GM18951 (cell line): ENCODE results near the gene PLXNA3.
A peak's percentile ranks its signal among the peaks of the same experiment; 100 is the strongest.

Experiments
- POLR2A ChIP-seq: IDR thresholded peaks from 4 replicates; pipeline ENCODE4 v1.6.1; 2011; ENCODE audit warnings: mild to moderate bottlenecking; ENCODE audit not compliant: insufficient read length, insufficient read depth; ENCODE audit errors: extremely low read depth
- in situ Hi-C: fragments of 300-500 bp; cut with MboI; formaldehyde crosslinking; loops from one replicate; pipeline ENCODE4 v1.12.0; 2022; ENCODE audit warnings: low sequenced_read_pairs, mixed read lengths, inconsistent platforms; ENCODE audit not compliant: unreplicated experiment

The PLXNA3 gene

DNA sequence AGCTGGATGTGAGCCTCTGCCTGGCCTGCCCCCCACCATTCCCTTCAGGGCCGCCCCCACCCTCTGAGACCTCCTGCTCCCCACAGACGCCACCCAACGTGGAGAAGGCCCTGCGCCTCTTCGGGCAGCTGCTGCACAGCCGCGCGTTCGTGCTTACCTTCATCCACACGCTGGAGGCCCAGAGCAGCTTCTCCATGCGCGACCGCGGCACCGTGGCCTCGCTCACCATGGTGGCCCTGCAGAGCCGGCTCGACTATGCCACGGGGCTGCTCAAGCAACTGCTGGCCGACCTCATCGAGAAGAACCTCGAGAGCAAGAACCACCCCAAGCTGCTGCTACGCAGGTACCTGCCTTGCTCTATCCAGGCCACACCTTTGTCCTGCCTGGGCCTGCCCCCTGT lies 10.1 kb downstream of the PLXNA3 start:
- TF ChIP-seq POLR2A = no peak
- in situ Hi-C loops = no loop called here

- no peak for TF ChIP-seq POLR2A
- in situ Hi-C loops = no loop called here
Observed at GRCh38 chrX:154469114-154469513, 11.0 kb downstream of the PLXNA3 start.

DNA sequence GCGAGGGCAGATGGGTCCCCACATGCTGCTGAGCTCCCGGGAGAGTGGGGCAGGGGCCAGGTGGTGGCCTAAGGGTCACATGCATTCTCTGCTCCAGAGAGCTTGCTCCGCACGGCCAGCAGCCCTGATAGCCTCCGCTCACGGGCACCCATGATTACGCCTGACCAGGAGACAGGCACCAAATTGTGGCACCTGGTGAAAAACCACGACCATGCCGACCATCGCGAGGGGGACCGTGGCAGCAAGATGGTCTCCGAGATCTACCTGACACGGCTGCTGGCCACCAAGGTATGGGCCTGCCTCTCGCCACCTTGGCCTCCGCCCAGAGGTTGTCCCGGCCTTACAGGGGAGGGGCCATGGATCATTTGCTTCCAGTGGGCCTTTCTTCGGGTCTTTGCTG lies 11.8 kb downstream of the PLXNA3 start:
- TF ChIP-seq POLR2A = no peak
- in situ Hi-C loops = no loop called here

DNA sequence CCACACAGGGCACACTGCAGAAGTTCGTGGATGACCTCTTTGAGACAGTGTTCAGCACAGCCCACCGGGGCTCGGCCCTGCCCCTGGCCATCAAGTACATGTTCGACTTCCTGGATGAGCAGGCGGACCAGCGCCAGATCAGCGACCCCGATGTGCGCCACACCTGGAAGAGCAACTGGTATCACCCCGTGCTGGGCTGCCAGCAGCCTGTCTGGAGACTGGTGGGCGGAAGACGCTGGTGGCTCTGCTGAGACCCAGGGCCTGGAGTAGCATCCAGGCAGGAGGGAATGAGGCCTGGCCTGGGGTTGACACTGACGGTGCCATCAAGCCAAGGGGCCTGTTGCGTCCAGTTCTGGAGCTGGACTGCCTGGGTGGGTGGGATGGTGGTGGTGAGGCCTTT lies 12.4 kb downstream of the PLXNA3 start:
- TF ChIP-seq POLR2A = no peak
- in situ Hi-C loops = no loop called here

GRCh38 chrX:154470914-154471568 lies 13.0 kb downstream of the PLXNA3 start:
- in situ Hi-C loops = no loop called here
- no peak for TF ChIP-seq POLR2A

DNA sequence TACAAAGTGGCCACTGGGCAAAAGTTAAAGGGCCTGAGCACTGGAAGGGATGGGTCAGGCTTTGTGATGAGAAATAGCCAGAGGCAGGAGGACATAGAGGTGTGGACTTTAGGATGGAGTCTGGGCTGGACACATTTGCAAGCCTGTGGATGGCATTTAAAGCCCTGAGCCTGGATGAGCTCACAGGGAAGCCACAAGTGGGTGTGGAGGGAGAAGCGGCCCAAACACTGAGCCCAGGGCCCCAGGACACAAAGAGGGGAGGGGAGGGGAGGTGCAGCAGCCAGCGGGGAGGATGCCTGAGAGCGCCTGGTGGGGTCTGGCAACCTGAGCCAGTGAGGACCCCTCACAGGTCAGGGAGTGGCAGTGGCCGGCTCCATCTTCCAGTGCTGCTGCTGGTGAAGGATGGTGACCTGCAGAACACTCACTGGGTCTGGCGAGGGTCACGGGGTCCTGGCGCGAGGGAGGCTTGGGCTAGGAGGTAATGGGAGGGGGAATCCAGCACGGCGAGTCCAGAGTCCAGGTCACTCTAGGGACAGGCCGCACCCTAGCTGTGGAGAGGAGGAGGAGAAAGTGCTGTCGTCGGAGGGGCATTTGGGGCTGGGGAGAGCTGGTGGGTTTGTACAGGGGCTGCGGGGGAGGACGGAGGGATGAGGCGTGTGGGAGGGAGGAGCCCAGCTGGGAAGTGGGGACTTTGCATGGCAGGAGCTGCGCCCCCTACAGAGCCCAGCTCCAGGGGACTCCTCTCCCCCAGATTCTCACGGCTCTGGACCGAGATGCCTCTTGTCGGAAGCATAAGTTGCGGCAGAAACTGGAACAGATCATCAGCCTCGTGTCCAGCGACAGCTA lies 14.0 kb downstream of the PLXNA3 start:
- no peak for TF ChIP-seq POLR2A
- in situ Hi-C loops = no loop called here

- TF ChIP-seq POLR2A = no peak
Observed at GRCh38 chrX:154472685-154473632, 14.9 kb downstream of the PLXNA3 start.

GRCh38 chrX:154473683-154474082 lies 15.6 kb downstream of the PLXNA3 start:
- TF ChIP-seq POLR2A = no peak
- in situ Hi-C loops = no loop called here

More at GRCh38 chrX:154472685-154473632, 14.9 kb downstream of the PLXNA3 start:
- in situ Hi-C loops = no loop called here

- in situ Hi-C loops = no loop called here
- no peak for TF ChIP-seq POLR2A
Observed at GRCh38 chrX:154476821-154477220, 18.7 kb downstream of the PLXNA3 start.

- in situ Hi-C loops = no loop called here
- TF ChIP-seq POLR2A = no peak
Observed at GRCh38 chrX:154477891-154478477, 19.9 kb downstream of the PLXNA3 start.

GRCh38 chrX:154478728-154479622 lies 20.9 kb downstream of the PLXNA3 start, which contains the start of gene LAGE3:
TSS of gene LAGE3 (minus strand) at chrX:154479281. CDS start at chrX:154478915, 366 bp downstream.
- in situ Hi-C loops = no loop called here
- peak; percentile 65 for TF ChIP-seq POLR2A

DNA sequence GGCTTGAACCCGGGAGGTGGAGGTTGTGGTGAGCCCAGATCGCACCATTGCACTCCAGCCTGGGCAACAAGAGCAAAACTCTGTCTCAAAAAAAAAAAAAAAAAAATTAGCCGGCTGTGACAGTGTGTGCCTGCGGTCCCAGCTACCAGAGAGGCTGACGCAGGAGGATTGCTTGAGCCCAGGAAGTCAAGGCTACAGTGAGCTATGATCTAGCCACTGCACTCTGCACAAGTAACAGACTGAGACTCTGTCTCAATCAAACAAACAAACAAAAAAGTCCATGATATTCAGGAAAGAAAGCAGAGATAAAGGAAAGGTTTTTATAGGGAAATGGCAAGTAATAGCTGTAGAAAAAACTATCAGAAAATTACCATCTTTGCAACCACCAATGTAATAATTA lies 23.1 kb downstream of the PLXNA3 start:
- TF ChIP-seq POLR2A = no peak
- in situ Hi-C loops = no loop called here
